Heart left ventricle (tissue), 16 donors: ENCODE results near the gene ZNF804A. TPM values are rescaled to one million over a fixed set of nuclear protein-coding genes. Genes with fewer than 3 reads are reported as not detected.
A peak's percentile ranks its signal among the peaks of the same experiment; 100 is the strongest.

ENCODE experiments used
- ATAC-seq, 4 donors: fragments of 200-7000 bp; cut with Tn5 transposase; one replicate each; pipeline ENCODE4 v1.9.1; 2020 to 2022; ENCODE audit warnings: moderate library complexity in 4 of 4, mild to moderate bottlenecking in 3 of 4, moderate number of reproducible peaks in 1 of 4
- DNase-seq, 5 donors: peaks; one replicate each; pipeline ENCODE4 v3.0.0-alpha.2; 2020
- H3K27ac ChIP-seq, 12 donors: fragments of 200-600 bp; sonication (generic) in 4 of 12; one replicate each; pipeline versions ENCODE4 v1.5.0 to v1.8.0; 2016 to 2022; ENCODE audit warnings: mild to moderate bottlenecking in 2 of 12
- H3K27me3 ChIP-seq, 9 donors: fragments of 200-600 bp; sonication (generic) in 2 of 9; one replicate each; pipeline versions ENCODE4 v1.5.1 to v1.8.0; 2016 to 2022; ENCODE audit warnings: mild to moderate bottlenecking in 3 of 9
- H3K36me3 ChIP-seq, 9 donors: fragments of 200-600 bp; sonication (generic) in 2 of 9; one replicate each; pipeline versions ENCODE4 v1.5.0 to v1.8.0; 2018 to 2022; ENCODE audit warnings: mild to moderate bottlenecking in 2 of 9
- H3K4me1 ChIP-seq, 12 donors: fragments of 200-600 bp; sonication (generic) in 4 of 12; one replicate each; pipeline versions ENCODE4 v1.5.0 to v1.8.0; 2016 to 2022; ENCODE audit warnings: mild to moderate bottlenecking in 3 of 12
- H3K4me3 ChIP-seq, 12 donors: fragments of 200-600 bp; sonication (generic) in 4 of 12; one replicate each; pipeline versions ENCODE4 v1.5.0 to v1.8.0; 2017 to 2022; ENCODE audit warnings: mild to moderate bottlenecking in 9 of 12, moderate library complexity in 4 of 12
- H3K9me3 ChIP-seq, 12 donors: fragments of 200-600 bp; sonication (generic) in 4 of 12; one replicate each; pipeline versions ENCODE4 v1.5.0 to v1.8.0; 2016 to 2022; ENCODE audit warnings: mild to moderate bottlenecking in 1 of 12
- CTCF ChIP-seq, 12 donors: fragments of 200-600 bp; sonication (generic) in 4 of 12; IDR thresholded peaks; one replicate each; pipeline versions ENCODE4 v1.5.0 to v1.8.0; 2018 to 2022; ENCODE audit warnings: antibody characterized with exemption in 12 of 12, mild to moderate bottlenecking in 5 of 12
- POLR2A ChIP-seq, 2 donors: fragments of 450-650 bp; IDR thresholded peaks; one replicate each; pipeline ENCODE4 v1.6.1; 2017; ENCODE audit warnings: antibody characterized with exemption in 2 of 2, mild to moderate bottlenecking in 2 of 2, moderate library complexity in 2 of 2
- WGBS, 4 donors: extraction: QIAGEN DNeasy Blood & Tissue Kit in 2 of 4; methylation state at CpG; one replicate each; pipeline versions ENCODE4 v1.1.5 to v1.1.7; 2013 to 2018; 5-methylcytosine and 5-hydroxymethylcytosine counted together
- intact Hi-C, 10 donors: fragments of 100-400 bp; cut with DNase I; formaldehyde crosslinking; loops; one replicate each; pipeline versions ENCODE4 v1.11.1 to v1.14.2; 2022
- polyA plus RNA-seq, 2 donors: library from polyadenylated mRNA; stranded (reverse); fragments of 200-250 nt; gene quantifications; one replicate each; pipeline ENCODE4 v1.2.3, GENCODE V29; 2013
- total RNA-seq, 9 donors: library from RNA; depleted of rRNA in 2 of 9; stranded (reverse); fragments of >200 nt in 2 of 9; fragmentation: NEBNext Ultra II Directional in 3 of 9; extraction: Animal tissue kit (Norgen Biotek cat#: 25700) in 3 of 9; gene quantifications; one replicate each; pipeline versions ENCODE4 v1.1.0 to v1.2.4, GENCODE V29; 2016 to 2023
- donor health status: ischemic (EF 13 %, LVEDD 7.1; RV severe dilation, severe dysfunction).
- donor health status: healthy with polysubstance abuse.
- donor health status: DM: no; HTN: yes; CAD: no.
- donor health status: DM: no; HTN: no; CAD: no.
- donor health status: ischemic (EF 25% LVEDD 6.9; RV normal size, moderate dysfunction).
- donor health status: ischemic (EF 25% LVEDD 5.7; RV mildly dilated, moderate dysfunction).
- donor health status: healthy.
- donor health status: DM: yes; HTN: yes; CAD: no.
- donor health status: ischemic (EF 35%, LVEDD 5.7; RV mildly dilated, moderate dysfunction).
- donor health status: nonischemic (EF 11% LVEDD 7.7; RV severe dilation, severe dysfunction).
- donor health status: DM: yes; HTN: yes; CAD: no.
- donor health status: PGD.
- donor health status: ischemic (EF 29% LVEDD 5.4; RV normal size, mild dysfunction).
- donor health status: nonischemic (EF 23%, LVEDD 6.1; RV moderate dilation, normal function).

The ZNF804A gene
- total and polyA plus RNA-seq, 11 donors, result 0.06 to 0.08 TPM; not detected in 9

GRCh38 chr2:184579226-184579625, 19.1 kb upstream of the ZNF804A start:
- ATAC-seq (no peak), DNase-seq (no peak)
- intact Hi-C loops, result no loop called here
- H3K27ac ChIP-seq, result no peak overlapping the region
- WGBS, 4 donors, result 81 to 85% (median 84%) methylated on average over 4 of the region's 4 CpGs
- no peaks in the 10 kb centered on the region for H3K27me3 ChIP-seq
- H3K4me3 ChIP-seq, result no peak overlapping the region
- TF ChIP-seq CTCF (IDR thresholded peaks at IDR 0.05), result no peak
- TF ChIP-seq POLR2A (IDR thresholded peaks at IDR 0.05), result no peak
- no peaks in the 10 kb centered on the region for H3K36me3 ChIP-seq
- no peaks in the 10 kb centered on the region for H3K4me1 ChIP-seq
- no peaks in the 10 kb centered on the region for H3K9me3 ChIP-seq

- WGBS, 4 donors, result 32 to 75% (median 46%) methylated on average over 1 of the region's 1 CpG
- H3K27me3 ChIP-seq, result no peaks in the 10 kb centered on the region
- intact Hi-C loops, result no loop called here
- H3K9me3 ChIP-seq, result no peaks in the 10 kb centered on the region
- TF ChIP-seq CTCF (IDR thresholded peaks at IDR 0.05) (no peak), POLR2A (IDR thresholded peaks at IDR 0.05) (no peak)
- no peak for ATAC-seq
- H3K4me1 ChIP-seq, result no peaks in the 10 kb centered on the region
- DNase-seq, result no peak
- no peak overlapping the region for H3K27ac ChIP-seq
- H3K4me3 ChIP-seq, result no peak overlapping the region
- H3K36me3 ChIP-seq, result no peaks in the 10 kb centered on the region
Observed at GRCh38 chr2:184581391-184581790, 16.9 kb upstream of the ZNF804A start.

GRCh38 chr2:184589261-184589660, 9.1 kb upstream of the ZNF804A start:
- no peaks in the 10 kb centered on the region for H3K27me3 ChIP-seq
- ATAC-seq (no peak), DNase-seq (no peak)
- TF ChIP-seq CTCF (IDR thresholded peaks at IDR 0.05), result no peak
- TF ChIP-seq POLR2A (IDR thresholded peaks at IDR 0.05), result no peak
- H3K36me3 ChIP-seq, result no peaks in the 10 kb centered on the region
- no peaks in the 10 kb centered on the region for H3K9me3 ChIP-seq
- no peaks in the 10 kb centered on the region for H3K4me1 ChIP-seq
- no peak overlapping the region for H3K4me3 ChIP-seq
- intact Hi-C loops, result no loop called here
- H3K27ac ChIP-seq, result no peak overlapping the region

GRCh38 chr2:184596819-184597411, 1.4 kb upstream of the ZNF804A start:
- 41 to 48% (median 44%) methylated on average over 5 of the region's 5 CpGs for WGBS, 4 donors
- Histone ChIP-seq H3K36me3 (no peaks in the 10 kb centered on the region), H3K27ac (peak overlapping the region in 1 of 12 donors; percentile 93), H3K4me1 (peaks cover 0 to 24% (median 6%) of the 10 kb centered on the region in 12 donors), H3K4me3 (peak overlapping the region in 8 of 12 donors; percentile 43 to 70 (median 58)), H3K9me3 (no peaks in the 10 kb centered on the region), H3K27me3 (peaks cover 0 to 30% (median 10%) of the 10 kb centered on the region in 9 donors)
- TF ChIP-seq CTCF (IDR thresholded peaks at IDR 0.05), result no peak
- no peak for TF ChIP-seq POLR2A (IDR thresholded peaks at IDR 0.05)
- intact Hi-C loops, result no loop called here
- DNase-seq (no peak), ATAC-seq (peak in 1 of 4 donors; percentile 54)
